HUES6 (cell line): ENCODE data around the gene DIS3L2.

Experiments used
- H3K27ac ChIP-seq: 2 replicates; pipeline ENCODE4 v1.7.0; 2013; ENCODE audit warnings: low read depth, mild to moderate bottlenecking, low read length, inconsistent platforms
- H3K27me3 ChIP-seq: 2 replicates; pipeline ENCODE4 v1.6.1; 2013; ENCODE audit warnings: low read length; ENCODE audit not compliant: control insufficient read depth, insufficient read depth
- H3K36me3 ChIP-seq: 2 replicates; pipeline ENCODE4 v1.6.1; 2013; ENCODE audit warnings: low read length; ENCODE audit not compliant: control insufficient read depth, insufficient read depth
- H3K4me1 ChIP-seq: 2 replicates; pipeline ENCODE4 v1.6.1; 2013; ENCODE audit warnings: low read length; ENCODE audit not compliant: control insufficient read depth, insufficient read depth
- H3K4me3 ChIP-seq: 2 replicates; pipeline ENCODE4 v1.5.1; 2013; ENCODE audit warnings: low read depth, low read length
- H3K9ac ChIP-seq: one replicate; pipeline ENCODE4 v1.6.1; 2013; ENCODE audit warnings: mild to moderate bottlenecking, low read length
- H3K9me3 ChIP-seq: 2 replicates; pipeline ENCODE4 v1.6.1; 2013; ENCODE audit warnings: low read depth, low read length; ENCODE audit not compliant: control insufficient read depth, insufficient read depth

The DIS3L2 gene

GRCh38 chr2:232213176-232213575 is 251.7 kb downstream of the DIS3L2 start:
- no peaks in the 10 kb centered on the region for H3K27me3 ChIP-seq
- H3K27ac ChIP-seq, result no peak overlapping the region
- H3K4me3 ChIP-seq, result no peak overlapping the region
- no peaks in the 10 kb centered on the region for H3K4me1 ChIP-seq
- H3K9ac ChIP-seq, result no peak overlapping the region
- H3K9me3 ChIP-seq, result no peaks in the 10 kb centered on the region
- H3K36me3 ChIP-seq, result peaks cover 4% of the 10 kb centered on the region; the same call in 1 of the 2 replicates

- Histone ChIP-seq H3K36me3 (peaks cover 4% of the 10 kb centered on the region; the same call in 1 of the 2 replicates), H3K27me3 (no peaks in the 10 kb centered on the region), H3K4me1 (no peaks in the 10 kb centered on the region), H3K4me3 (no peak overlapping the region), H3K27ac (no peak overlapping the region), H3K9ac (no peak overlapping the region), H3K9me3 (no peaks in the 10 kb centered on the region)
Measured at GRCh38 chr2:232214053-232214452, 252.5 kb downstream of the DIS3L2 start.

- no peak overlapping the region for H3K9ac ChIP-seq
- H3K27ac ChIP-seq, result no peak overlapping the region
- H3K27me3 ChIP-seq, result no peaks in the 10 kb centered on the region
- no peaks in the 10 kb centered on the region for H3K4me1 ChIP-seq
- no peaks in the 10 kb centered on the region for H3K36me3 ChIP-seq
- H3K9me3 ChIP-seq, result no peaks in the 10 kb centered on the region
- H3K4me3 ChIP-seq, result no peak overlapping the region
Measured at GRCh38 chr2:232216028-232216427, 254.5 kb downstream of the DIS3L2 start.

GRCh38 chr2:232218778-232219495 is 257.4 kb downstream of the DIS3L2 start:
- no peaks in the 10 kb centered on the region for H3K36me3 ChIP-seq
- no peak overlapping the region for H3K4me3 ChIP-seq
- no peaks in the 10 kb centered on the region for H3K9me3 ChIP-seq
- H3K27me3 ChIP-seq, result no peaks in the 10 kb centered on the region
- H3K27ac ChIP-seq, result no peak overlapping the region
- no peak overlapping the region for H3K9ac ChIP-seq
- no peaks in the 10 kb centered on the region for H3K4me1 ChIP-seq

- H3K27ac ChIP-seq, result no peak overlapping the region
- no peaks in the 10 kb centered on the region for H3K9me3 ChIP-seq
- no peak overlapping the region for H3K9ac ChIP-seq
- no peak overlapping the region for H3K4me3 ChIP-seq
- no peaks in the 10 kb centered on the region for H3K27me3 ChIP-seq
- no peaks in the 10 kb centered on the region for H3K4me1 ChIP-seq
- no peaks in the 10 kb centered on the region for H3K36me3 ChIP-seq
Measured at GRCh38 chr2:232219496-232219870, 258.0 kb downstream of the DIS3L2 start.

- Histone ChIP-seq H3K36me3 (no peaks in the 10 kb centered on the region), H3K9ac (no peak overlapping the region), H3K27me3 (no peaks in the 10 kb centered on the region), H3K4me1 (no peaks in the 10 kb centered on the region), H3K9me3 (no peaks in the 10 kb centered on the region), H3K27ac (no peak overlapping the region), H3K4me3 (no peak overlapping the region)
Measured at GRCh38 chr2:232219932-232220331, 258.4 kb downstream of the DIS3L2 start.

GRCh38 chr2:232225429-232225828 is 263.9 kb downstream of the DIS3L2 start:
- no peaks in the 10 kb centered on the region for H3K27me3 ChIP-seq
- no peak overlapping the region for H3K9ac ChIP-seq
- H3K4me1 ChIP-seq, result no peaks in the 10 kb centered on the region
- no peaks in the 10 kb centered on the region for H3K36me3 ChIP-seq
- H3K27ac ChIP-seq, result no peak overlapping the region
- no peak overlapping the region for H3K4me3 ChIP-seq
- H3K9me3 ChIP-seq, result no peaks in the 10 kb centered on the region

- Histone ChIP-seq H3K9me3 (no peaks in the 10 kb centered on the region), H3K4me1 (peaks cover 2% of the 10 kb centered on the region; the same call in 1 of the 2 replicates), H3K4me3 (no peak overlapping the region)
Measured at GRCh38 chr2:232225895-232226294, 264.4 kb downstream of the DIS3L2 start.

GRCh38 chr2:232228332-232228731 is 266.8 kb downstream of the DIS3L2 start:
- Histone ChIP-seq H3K4me3 (no peak overlapping the region), H3K36me3 (no peaks in the 10 kb centered on the region), H3K9ac (no peak overlapping the region), H3K4me1 (peaks cover 13% of the 10 kb centered on the region; the same call in 1 of the 2 replicates), H3K27me3 (no peaks in the 10 kb centered on the region), H3K27ac (no peak overlapping the region), H3K9me3 (no peaks in the 10 kb centered on the region)

More at GRCh38 chr2:232225895-232226294, 264.4 kb downstream of the DIS3L2 start:
- Histone ChIP-seq H3K27me3 (no peaks in the 10 kb centered on the region), H3K36me3 (no peaks in the 10 kb centered on the region), H3K9ac (no peak overlapping the region), H3K27ac (no peak overlapping the region)

GRCh38 chr2:232228971-232229894 is 267.7 kb downstream of the DIS3L2 start:
- H3K27ac ChIP-seq, result no peak overlapping the region
- H3K4me1 ChIP-seq, result peaks cover 13% of the 10 kb centered on the region; the same call in 1 of the 2 replicates
- no peak overlapping the region for H3K9ac ChIP-seq
- H3K36me3 ChIP-seq, result no peaks in the 10 kb centered on the region
- H3K4me3 ChIP-seq, result no peak overlapping the region
- no peaks in the 10 kb centered on the region for H3K9me3 ChIP-seq
- no peaks in the 10 kb centered on the region for H3K27me3 ChIP-seq

GRCh38 chr2:232229911-232230310 is 268.4 kb downstream of the DIS3L2 start:
- no peak overlapping the region for H3K4me3 ChIP-seq
- H3K27me3 ChIP-seq, result no peaks in the 10 kb centered on the region
- peaks cover 13% of the 10 kb centered on the region; the same call in 1 of the 2 replicates for H3K4me1 ChIP-seq
- no peak overlapping the region for H3K9ac ChIP-seq
- no peaks in the 10 kb centered on the region for H3K36me3 ChIP-seq
- no peaks in the 10 kb centered on the region for H3K9me3 ChIP-seq
- no peak overlapping the region for H3K27ac ChIP-seq
